Endodermal cell (in vitro differentiated cells): ENCODE results near the gene GPR148. TPM values are rescaled to one million over a fixed set of nuclear protein-coding genes. Genes with fewer than 3 reads are reported as not detected.

Source experiments
- DNase-seq: peaks from one replicate; pipeline ENCODE4 v3.0.0-alpha.2; 2017
- H3K27ac ChIP-seq: 2 replicates; pipeline ENCODE4 v1.5.1; 2013; ENCODE audit warnings: mild to moderate bottlenecking, low read depth, low read length, moderate library complexity
- H3K27me3 ChIP-seq: 2 replicates; pipeline ENCODE4 v1.6.1; 2013; ENCODE audit warnings: mild to moderate bottlenecking, low read length, moderate library complexity; ENCODE audit not compliant: insufficient read depth, control insufficient read depth, poor library complexity, severe bottlenecking
- H3K36me3 ChIP-seq: 2 replicates; pipeline ENCODE4 v1.7.0; 2013; ENCODE audit warnings: mild to moderate bottlenecking, low read length, moderate library complexity; ENCODE audit not compliant: control insufficient read depth, insufficient read depth
- H3K4me1 ChIP-seq: one replicate; pipeline ENCODE4 v1.7.0; 2013; ENCODE audit warnings: low read length; ENCODE audit not compliant: control insufficient read depth, insufficient read depth
- H3K4me3 ChIP-seq: 2 replicates; pipeline ENCODE4 v1.5.1; 2013; ENCODE audit warnings: mild to moderate bottlenecking, low read length, moderate library complexity
- H3K9ac ChIP-seq: 2 replicates; pipeline ENCODE4 v1.6.1; 2013; ENCODE audit warnings: mild to moderate bottlenecking, low read length, moderate library complexity; ENCODE audit not compliant: poor library complexity, severe bottlenecking; ENCODE audit errors: extremely low read depth
- H3K9me3 ChIP-seq: 2 replicates; pipeline ENCODE4 v1.6.1; 2013; ENCODE audit warnings: mild to moderate bottlenecking, low read length, moderate library complexity; ENCODE audit not compliant: control insufficient read depth
- H3K27ac Mint-ChIP-seq: 2 replicates; pipeline ENCODE4 v1.8.0; 2020; ENCODE audit warnings: mixed read lengths
- H3K27me3 Mint-ChIP-seq: 2 replicates; pipeline ENCODE4 v1.8.0; 2021; ENCODE audit warnings: mild to moderate bottlenecking, mixed read lengths; ENCODE audit not compliant: insufficient read depth
- H3K36me3 Mint-ChIP-seq: 2 replicates; pipeline ENCODE4 v1.8.0; 2020; ENCODE audit warnings: low read depth, mixed read lengths
- H3K4me1 Mint-ChIP-seq: 2 replicates; pipeline ENCODE4 v1.8.0; 2020; ENCODE audit warnings: mixed read lengths
- H3K4me3 Mint-ChIP-seq: 2 replicates; pipeline ENCODE4 v1.8.0; 2020; ENCODE audit warnings: mild to moderate bottlenecking, moderate library complexity, mixed read lengths
- H3K9me3 Mint-ChIP-seq: 2 replicates; pipeline ENCODE4 v1.8.0; 2020; ENCODE audit warnings: mild to moderate bottlenecking, mixed read lengths
- CTCF ChIP-seq: fragments of 200-600 bp; sonication (generic); conservative IDR thresholded peaks from 2 replicates; pipeline ENCODE4 v1.5.0; 2021; ENCODE audit warnings: antibody characterized with exemption, mild to moderate bottlenecking
- WGBS, 2 experiments: methylation state at CpG; one replicate each; pipeline versions ENCODE4 v1.1.5 to v1.1.7; 2013; ENCODE audit warnings: missing lambda C conversion rate in 2 of 2, mixed read lengths in 1 of 2; ENCODE audit not compliant: insufficient coverage in 1 of 2, insufficient read length in 1 of 2; 5-methylcytosine and 5-hydroxymethylcytosine counted together
- total RNA-seq, 2 donors: library from RNA; stranded (reverse); fragmentation: NEBNext Ultra II Directional in 1 of 2; extraction: Animal tissue kit (Norgen Biotek cat#: 25700) in 1 of 2; gene quantifications; 2 replicates in 1 of 2; 3 replicates in 1 of 2; pipeline ENCODE4 v1.2.1, GENCODE V29; 2021

The GPR148 gene
- total RNA-seq, 2 donors from 2014 or later: not detected

DNA sequence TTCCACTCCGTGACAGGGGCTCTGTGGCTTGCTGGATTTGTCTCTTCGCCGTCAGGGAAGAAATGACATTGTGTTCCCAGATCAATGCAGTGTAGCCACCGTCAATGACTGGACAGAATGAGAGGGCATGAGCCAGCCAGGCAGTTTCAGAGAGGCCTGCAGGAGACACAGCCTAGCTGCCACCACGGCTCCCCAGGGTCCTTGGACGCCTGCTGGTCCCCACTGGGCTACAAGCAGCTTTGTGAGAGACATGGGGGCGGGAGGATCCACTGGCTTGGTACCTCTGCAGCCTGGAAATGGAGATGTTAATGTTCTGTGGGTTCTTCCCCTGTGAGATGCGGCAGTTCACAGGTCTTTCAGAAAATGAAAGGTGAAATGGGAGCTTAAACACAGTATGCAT, 14.4 kb downstream of the GPR148 start:
- TF ChIP-seq CTCF: no peak
- no peaks in the 10 kb centered on the region for H3K9me3 Mint-ChIP-seq
- Histone ChIP-seq H3K4me1 (peaks cover 13% of the 10 kb centered on the region), H3K9ac (no peak overlapping the region), H3K27me3 (no peaks in the 10 kb centered on the region), H3K36me3 (no peaks in the 10 kb centered on the region), H3K27ac (no peak overlapping the region), H3K4me3 (no peak overlapping the region), H3K9me3 (no peaks in the 10 kb centered on the region)
- H3K36me3 Mint-ChIP-seq: no peaks in the 10 kb centered on the region
- WGBS, 2 experiments: 85 to 89% methylated on average over 7 to 8 of the region's 8 CpGs
- H3K4me1 Mint-ChIP-seq: peaks cover 38% of the 10 kb centered on the region
- H3K27ac Mint-ChIP-seq: peak overlapping the region; percentile 41
- DNase-seq: peak; percentile 62
- no peaks in the 10 kb centered on the region for H3K27me3 Mint-ChIP-seq
- no peak overlapping the region for H3K4me3 Mint-ChIP-seq

DNA sequence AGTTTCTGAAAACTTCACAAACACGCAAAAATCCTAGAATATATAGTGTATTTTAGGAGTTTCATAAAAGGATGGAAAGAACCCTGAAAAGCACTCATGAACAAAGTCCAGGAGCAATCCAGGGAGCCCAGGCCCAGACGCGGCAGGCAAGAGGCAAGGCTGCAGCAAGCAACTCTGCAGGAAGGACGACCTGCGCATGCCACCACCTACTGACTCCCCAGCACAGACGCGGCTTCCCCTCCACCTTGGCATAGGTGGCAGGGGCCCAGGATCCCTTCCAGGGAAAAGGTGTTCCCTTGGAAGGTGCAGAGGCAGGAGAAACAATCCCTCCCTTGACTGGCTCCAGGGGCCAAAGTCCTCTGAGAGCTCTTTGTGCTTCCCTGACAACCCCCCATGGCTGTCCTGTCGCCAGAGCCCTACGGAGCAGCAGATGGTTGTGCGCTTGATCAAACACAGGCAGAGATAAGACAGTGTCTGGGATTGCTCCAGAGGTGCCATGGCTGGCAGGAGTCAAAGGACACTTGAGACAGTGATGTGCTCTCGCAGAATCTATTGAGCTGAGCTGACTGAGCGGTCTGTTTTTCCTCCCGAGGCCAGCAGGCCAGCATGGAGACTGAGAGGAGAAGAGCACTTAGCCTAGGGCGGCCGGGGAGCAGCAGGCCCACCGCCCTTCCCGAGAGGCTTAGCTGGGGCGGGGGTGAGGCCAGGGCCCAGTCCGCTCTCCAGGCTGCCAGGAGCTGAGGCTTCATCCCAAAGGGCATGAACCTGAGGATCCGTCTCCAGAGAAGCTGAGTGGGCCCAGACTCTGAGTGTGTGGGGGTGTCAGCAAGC, 15.6 kb downstream of the GPR148 start:
- Mint-ChIP-seq H3K27me3 (no peaks in the 10 kb centered on the region), H3K9me3 (no peaks in the 10 kb centered on the region), H3K27ac (peak overlapping the region; percentile 75), H3K4me1 (peaks cover 38% of the 10 kb centered on the region), H3K4me3 (peak overlapping the region; percentile 31), H3K36me3 (no peaks in the 10 kb centered on the region)
- peak; percentile 17 for TF ChIP-seq CTCF
- peaks cover 13% of the 10 kb centered on the region for H3K4me1 ChIP-seq
- peak overlapping the region; percentile 66 for H3K27ac ChIP-seq
- H3K36me3 ChIP-seq: no peaks in the 10 kb centered on the region
- H3K9ac ChIP-seq: no peak overlapping the region
- peak; percentile 83 for DNase-seq
- no peaks in the 10 kb centered on the region for H3K27me3 ChIP-seq
- WGBS, 2 experiments: 72 to 73% methylated on average over 12 to 20 of the region's 20 CpGs
- no peak overlapping the region for H3K4me3 ChIP-seq
- H3K9me3 ChIP-seq: no peaks in the 10 kb centered on the region

- Histone ChIP-seq H3K9me3 (no peaks in the 10 kb centered on the region), H3K27ac (no peak overlapping the region), H3K4me3 (no peak overlapping the region), H3K36me3 (no peaks in the 10 kb centered on the region), H3K9ac (no peak overlapping the region), H3K4me1 (peaks cover 8% of the 10 kb centered on the region), H3K27me3 (peaks cover 1% of the 10 kb centered on the region)
- DNase-seq: no peak
- H3K4me3 Mint-ChIP-seq: no peak overlapping the region
- H3K27me3 Mint-ChIP-seq: no peaks in the 10 kb centered on the region
- WGBS, 2 experiments: 94 to 98% methylated on average over 8 to 9 of the region's 9 CpGs
- no peaks in the 10 kb centered on the region for H3K36me3 Mint-ChIP-seq
- H3K27ac Mint-ChIP-seq: no peak overlapping the region
- no peaks in the 10 kb centered on the region for H3K9me3 Mint-ChIP-seq
- H3K4me1 Mint-ChIP-seq: peaks cover 21% of the 10 kb centered on the region
- TF ChIP-seq CTCF: no peak
Measured at GRCh38 chr2:130749078-130749477, 20.2 kb downstream of the GPR148 start.
